K562 (cell line): ENCODE measurements around the gene CDK14. TPM values are rescaled to one million over a fixed set of nuclear protein-coding genes. Genes with fewer than 3 reads are reported as not detected.

ENCODE experiments used
- polyA plus RNA-seq, 8 experiments: library from polyadenylated mRNA; depleted of rRNA in 4 of 8; stranded (reverse) in 5 of 8; unstranded in 3 of 8; fragments of >200 nt; fragmentation: Nextera tagmentation in 2 of 8; fragmentation: Illumina TruSeq in 1 of 8; extraction: Ambion mirVana in 2 of 8; extraction: Trizol in 1 of 8; gene quantifications; 2 replicates each; pipeline versions ENCODE4 v1.2.1 to v1.2.3, GENCODE V29; 2011 to 2014; ENCODE audit warnings: inconsistent platforms in 1 of 8, missing spikeins in 1 of 8
- total RNA-seq, 7 experiments: library from RNA; depleted of rRNA in 6 of 7; stranded (reverse); fragments of >200 nt in 6 of 7; fragmentation: Illumina TruSeq in 2 of 7; extraction: Trizol in 2 of 7; gene quantifications; 2 replicates each; pipeline versions ENCODE4 v1.2.1 to v1.2.3, GENCODE V29; 2011 to 2021; ENCODE audit warnings: low replicate concordance in 1 of 7

CDK14 gene
- total and polyA plus RNA-seq, 9 of the 15 experiments (the other 6 are each of a cell fraction or from before 2014, with no cell fraction given) = 0.03 to 0.91 (median 0.16) TPM

Other genes starting within 250 kb of the CDK14 start
- 19.3 and 34.6 TPM in 2 replicates for gene GTPBP10, start 249.6 kb upstream of the CDK14 start, total RNA-seq (2014; rRNA removed)
- 78.7 and 91.3 TPM in 2 replicates for gene GTPBP10, start 249.6 kb upstream of the CDK14 start, total RNA-seq (2014; rRNA removed; fragmentation: Illumina TruSeq; extraction: Trizol)
- gene GTPBP10, start 249.6 kb upstream of the CDK14 start, total RNA-seq (2015; rRNA removed; fragmentation: Illumina TruSeq; extraction: Trizol) = 35.6 and 40.9 TPM in 2 replicates
- gene GTPBP10, start 249.6 kb upstream of the CDK14 start, total RNA-seq (2021) = 58.3 and 65.2 TPM in 2 replicates
- 41.8 and 75.2 TPM in 2 replicates for gene GTPBP10, start 249.6 kb upstream of the CDK14 start, polyA plus RNA-seq (2011; rRNA removed)
- gene GTPBP10, start 249.6 kb upstream of the CDK14 start, polyA plus RNA-seq (2014; fragmentation: Illumina TruSeq; extraction: Trizol) = 62.1 and 89.8 TPM in 2 replicates
- 10 to 100 TPM; 87.7 to 87.9 TPM for gene GTPBP10, start 249.6 kb upstream of the CDK14 start, polyA plus RNA-seq (2014; fragmentation: Nextera tagmentation; extraction: Ambion mirVana)
- gene GTPBP10, start 249.6 kb upstream of the CDK14 start, polyA plus RNA-seq (2014; rRNA removed) = 53.2 and 76.4 TPM in 2 replicates
- gene CLDN12, start 192.9 kb upstream of the CDK14 start, total RNA-seq (2014; rRNA removed) = 5.8 and 7.1 TPM in 2 replicates
- 15.3 and 16.1 TPM in 2 replicates for gene CLDN12, start 192.9 kb upstream of the CDK14 start, total RNA-seq (2014; rRNA removed; fragmentation: Illumina TruSeq; extraction: Trizol)
- 12.5 and 12.8 TPM in 2 replicates for gene CLDN12, start 192.9 kb upstream of the CDK14 start, total RNA-seq (2015; rRNA removed; fragmentation: Illumina TruSeq; extraction: Trizol)
- 14.3 and 15.1 TPM in 2 replicates for gene CLDN12, start 192.9 kb upstream of the CDK14 start, total RNA-seq (2021)
- 36.6 and 42.2 TPM in 2 replicates for gene CLDN12, start 192.9 kb upstream of the CDK14 start, polyA plus RNA-seq (2011; rRNA removed)
- 12.9 and 15.8 TPM in 2 replicates for gene CLDN12, start 192.9 kb upstream of the CDK14 start, polyA plus RNA-seq (2014; fragmentation: Illumina TruSeq; extraction: Trizol)
- gene CLDN12, start 192.9 kb upstream of the CDK14 start, polyA plus RNA-seq (2014; fragmentation: Nextera tagmentation; extraction: Ambion mirVana) = 10 to 100 TPM; 17.5 to 18.0 TPM
- 12.7 and 13.5 TPM in 2 replicates for gene CLDN12, start 192.9 kb upstream of the CDK14 start, polyA plus RNA-seq (2014; rRNA removed)
- not detected in 2 replicates for gene PTTG1IP2, start 126.7 kb upstream of the CDK14 start, total RNA-seq (2014; rRNA removed)
- not detected in 2 replicates for gene PTTG1IP2, start 126.7 kb upstream of the CDK14 start, total RNA-seq (2014; rRNA removed; fragmentation: Illumina TruSeq; extraction: Trizol)
- not detected in 2 replicates for gene PTTG1IP2, start 126.7 kb upstream of the CDK14 start, total RNA-seq (2015; rRNA removed; fragmentation: Illumina TruSeq; extraction: Trizol)
- gene PTTG1IP2, start 126.7 kb upstream of the CDK14 start, total RNA-seq (2021) = not detected in 2 replicates
- gene PTTG1IP2, start 126.7 kb upstream of the CDK14 start, polyA plus RNA-seq (2011; rRNA removed) = not detected in 2 replicates
- not detected in 2 replicates for gene PTTG1IP2, start 126.7 kb upstream of the CDK14 start, polyA plus RNA-seq (2014; fragmentation: Illumina TruSeq; extraction: Trizol)
- not detected for gene PTTG1IP2, start 126.7 kb upstream of the CDK14 start, polyA plus RNA-seq (2014; fragmentation: Nextera tagmentation; extraction: Ambion mirVana)
- gene PTTG1IP2, start 126.7 kb upstream of the CDK14 start, polyA plus RNA-seq (2014; rRNA removed) = not detected in 2 replicates